ENCODE results near the gene MME. TPM values are rescaled to one million over a fixed set of nuclear protein-coding genes. Genes with fewer than 3 reads are reported as not detected.

MME gene
- 0.69 and 1.1 TPM in 2 replicates for total RNA-seq

GRCh38 chr3:155079746-155080487 lies at the start of gene MME:
Gene MME (plus strand): TSS chr3:155080319. CDS start chr3:155084168, 3,849 bp downstream.

Other genes with a start within 250 kb of the MME start
- not detected in 2 replicates for gene STRIT1, start 213.4 kb downstream of the MME start, total RNA-seq

Data from dermis lymphatic vessel endothelial cell (primary cell).